CD4-positive, alpha-beta memory T cell (primary cell): ENCODE data around the gene SCAMP4. TPM values are rescaled to one million over a fixed set of nuclear protein-coding genes. Genes with fewer than 3 reads are reported as not detected.
"Not testable (repeated sequence)": the region's sequence is repeated elsewhere in the genome, so short reads cannot be mapped to it uniquely, and the experiment has no call there.

ENCODE experiments used
- CTCF ChIA-PET: fragments of 350-600 bp; sonication (Branson Sonifier 250); formaldehyde crosslinking; loops from one replicate; lab custom pipeline; 2021; ENCODE audit warnings: inconsistent platforms; ENCODE audit not compliant: partially characterized antibody; lab: Charles Lee
- POLR2A ChIA-PET: fragments of 350-600 bp; sonication (Branson Sonifier 250); formaldehyde crosslinking; loops from one replicate; lab custom pipeline; 2021; ENCODE audit not compliant: partially characterized antibody; lab: Charles Lee
- DNase-seq, 5 donors: peaks; one replicate each; pipeline versions ENCODE4 v3.0.0 to v3.0.0-alpha.2; 2020 to 2022; ENCODE audit warnings: mixed read lengths in 1 of 5
- H3K27ac ChIP-seq: one replicate; pipeline ENCODE4 v1.7.0; 2013; ENCODE audit warnings: low read depth, low read length
- H3K27me3 ChIP-seq: 2 replicates; pipeline ENCODE4 v1.7.0; 2013; ENCODE audit warnings: mild to moderate bottlenecking, low read length, moderate library complexity; ENCODE audit not compliant: insufficient read depth
- H3K36me3 ChIP-seq: 2 replicates; pipeline ENCODE4 v1.7.0; 2013; ENCODE audit warnings: mild to moderate bottlenecking, low read length, moderate library complexity; ENCODE audit not compliant: insufficient read depth
- H3K4me1 ChIP-seq: 2 replicates; pipeline ENCODE4 v1.7.0; 2013; ENCODE audit warnings: mild to moderate bottlenecking, low read length, moderate library complexity; ENCODE audit not compliant: insufficient read depth
- H3K4me3 ChIP-seq, 2 donors: one replicate each; pipeline ENCODE4 v1.7.0; 2013; ENCODE audit warnings: low read length in 2 of 2, mild to moderate bottlenecking in 1 of 2
- H3K9me3 ChIP-seq, 2 donors: one replicate each; pipeline ENCODE4 v1.7.0; 2013; ENCODE audit warnings: low read length in 2 of 2, control low read depth in 1 of 2; ENCODE audit not compliant: control insufficient read depth in 1 of 2
- H3K27ac Mint-ChIP-seq, 7 donors: one replicate each; pipeline ENCODE4 v1.8.0; 2020 to 2021; ENCODE audit warnings: mixed read lengths in 7 of 7, mild to moderate bottlenecking in 6 of 7, inconsistent platforms in 3 of 7, moderate library complexity in 3 of 7
- H3K27me3 Mint-ChIP-seq, 2 donors: one replicate each; pipeline ENCODE4 v1.8.0; 2020 to 2021; ENCODE audit warnings: mixed read lengths in 2 of 2
- H3K36me3 Mint-ChIP-seq, 2 donors: one replicate each; pipeline ENCODE4 v1.8.0; 2020 to 2021; ENCODE audit warnings: mixed read lengths in 2 of 2, inconsistent platforms in 1 of 2, mild to moderate bottlenecking in 1 of 2
- H3K4me1 Mint-ChIP-seq, 4 donors: one replicate each; pipeline ENCODE4 v1.8.0; 2020 to 2021; ENCODE audit warnings: mixed read lengths in 4 of 4, mild to moderate bottlenecking in 1 of 4
- H3K4me3 Mint-ChIP-seq, 8 donors: one replicate each; pipeline ENCODE4 v1.8.0; 2020 to 2021; ENCODE audit warnings: mixed read lengths in 8 of 8, mild to moderate bottlenecking in 7 of 8, moderate library complexity in 6 of 8, inconsistent platforms in 3 of 8
- H3K9me3 Mint-ChIP-seq, 8 donors: one replicate each; pipeline ENCODE4 v1.8.0; 2020 to 2021; ENCODE audit warnings: mixed read lengths in 8 of 8, mild to moderate bottlenecking in 5 of 8, inconsistent platforms in 3 of 8, moderate library complexity in 1 of 8
- intact Hi-C: fragments of 100-400 bp; cut with micrococcal nuclease; formaldehyde crosslinking; loops from one replicate; pipeline ENCODE4 v1.15.1; 2023
- polyA plus RNA-seq, 2 donors: library from polyadenylated mRNA; unstranded; fragments of 300-500 nt; fragmentation: Illumina TruSeq; gene quantifications; one replicate each; pipeline ENCODE4 v1.2.3, GENCODE V29; 2021
- total RNA-seq, 2 experiments: library from RNA; stranded (reverse); gene quantifications; one replicate each; pipeline ENCODE4 v1.2.3, GENCODE V29; 2021

Gene SCAMP4
- total and polyA plus RNA-seq, 4 experiments from 2014 or later: 9.8 to 29.1 (median 19.4) TPM

DNA sequence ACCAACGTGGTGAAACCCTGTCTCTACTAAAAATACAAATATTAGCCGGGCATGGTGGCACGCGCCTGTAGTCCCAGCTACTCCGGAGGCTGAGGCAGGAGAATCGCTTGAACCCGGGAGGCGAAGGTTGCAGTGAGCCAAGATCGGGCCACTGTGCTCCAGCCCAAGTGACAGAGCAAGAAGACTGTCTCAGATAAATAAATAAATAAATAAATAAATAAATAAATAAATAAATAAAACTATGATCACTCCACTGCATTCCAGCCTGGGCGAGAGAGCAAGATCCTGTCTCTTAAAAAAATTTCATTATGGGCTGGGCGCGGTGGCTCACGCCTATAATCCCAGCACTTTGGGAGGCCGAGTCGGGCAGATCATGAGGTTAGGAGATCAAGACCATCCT, 18.8 kb upstream of the SCAMP4 start:
- H3K27me3 Mint-ChIP-seq, DNase-seq, H3K36me3 ChIP-seq, H3K4me3 Mint-ChIP-seq, intact Hi-C loops, H3K9me3 Mint-ChIP-seq, H3K27me3 ChIP-seq, H3K4me3 ChIP-seq, H3K27ac ChIP-seq, H3K9me3 ChIP-seq: not testable (repeated sequence)
- POLR2A ChIA-PET: interaction anchor here (4.2 to 7.8 kb wide), 3 partner anchors 11 to 29 kb away, joined by 33 to 81 read pairs (median 41); no protein-coding TSS in a partner anchor
- peaks cover 31% of the 10 kb centered on the region for H3K4me1 ChIP-seq
- H3K4me1 Mint-ChIP-seq: peaks cover 13 to 35% (median 31%) of the 10 kb centered on the region in 4 donors
- peak overlapping the region in 4 of 7 donors; percentile 83 to 100 (median 88) for H3K27ac Mint-ChIP-seq
- CTCF ChIA-PET: interaction anchor here (1.2 kb wide), 1 partner anchor 8 kb away, joined by 4 read pairs; no protein-coding TSS in a partner anchor
- H3K36me3 Mint-ChIP-seq: peaks cover 3 to 23% of the 10 kb centered on the region in 2 donors

DNA sequence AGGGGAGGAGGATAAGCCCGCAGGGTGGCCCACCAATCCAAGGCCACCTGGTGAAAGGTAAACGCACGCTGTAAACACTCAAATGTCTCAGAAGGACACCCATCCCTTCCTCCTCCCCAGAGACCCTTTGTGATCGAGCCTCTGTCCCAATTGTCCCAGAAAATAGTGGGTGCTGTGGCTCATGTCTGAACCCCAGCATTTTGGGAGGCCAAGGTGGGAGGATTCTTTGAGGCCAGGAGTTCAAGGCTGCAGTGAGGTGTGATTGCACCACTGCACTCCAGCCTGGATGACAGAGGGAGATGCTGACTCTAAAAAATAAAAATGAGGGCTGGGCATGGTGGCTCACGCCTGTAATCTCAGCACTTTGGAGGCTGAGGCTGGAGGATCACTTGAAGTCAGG, 16.8 kb upstream of the SCAMP4 start:
- no peak for DNase-seq
- Histone ChIP-seq H3K4me3 (no peak overlapping the region), H3K36me3 (no peaks in the 10 kb centered on the region), H3K4me1 (peaks cover 13% of the 10 kb centered on the region), H3K9me3 (no peaks in the 10 kb centered on the region), H3K27ac (no peak overlapping the region), H3K27me3 (no peaks in the 10 kb centered on the region)
- H3K36me3 Mint-ChIP-seq: peaks cover 0 to 13% of the 10 kb centered on the region in 2 donors
- CTCF ChIA-PET: no interaction called here
- no peaks in the 10 kb centered on the region for H3K9me3 Mint-ChIP-seq
- H3K4me1 Mint-ChIP-seq: peaks cover 6 to 22% (median 17%) of the 10 kb centered on the region in 4 donors
- H3K4me3 Mint-ChIP-seq: no peak overlapping the region
- H3K27me3 Mint-ChIP-seq: no peaks in the 10 kb centered on the region
- POLR2A ChIA-PET: interaction anchor here (7.8 kb wide), 1 partner anchor 10 kb away, joined by 81 read pairs; no protein-coding TSS in a partner anchor
- H3K27ac Mint-ChIP-seq: no peak overlapping the region
- intact Hi-C loops: no loop called here

DNA sequence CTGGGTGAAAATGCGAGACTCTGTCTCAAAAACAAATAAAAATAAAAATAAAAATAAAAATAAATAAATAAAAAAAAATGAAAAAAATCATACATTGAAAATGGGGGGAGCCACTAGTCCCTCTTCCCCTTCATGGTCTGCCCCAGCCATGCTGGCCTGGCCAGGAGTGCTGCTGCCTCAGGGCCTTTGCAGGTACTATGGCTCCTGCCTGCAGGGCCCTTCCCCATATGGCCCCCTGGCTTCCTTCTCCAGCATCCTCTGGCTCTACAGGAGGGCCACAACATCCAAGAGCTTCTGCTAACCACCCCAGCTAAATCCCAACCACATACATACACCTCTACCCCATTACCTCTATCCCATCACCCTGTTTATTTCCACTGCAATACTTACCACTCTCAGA, 15.3 kb upstream of the SCAMP4 start:
- POLR2A ChIA-PET: interaction anchor here (1.3 kb wide), 1 partner anchor 16 kb away, joined by 3 read pairs; no protein-coding TSS in a partner anchor
- CTCF ChIA-PET: interaction anchor here (0.6 kb wide), 1 partner anchor 52 kb away, joined by 4 read pairs; no protein-coding TSS in a partner anchor

DNA sequence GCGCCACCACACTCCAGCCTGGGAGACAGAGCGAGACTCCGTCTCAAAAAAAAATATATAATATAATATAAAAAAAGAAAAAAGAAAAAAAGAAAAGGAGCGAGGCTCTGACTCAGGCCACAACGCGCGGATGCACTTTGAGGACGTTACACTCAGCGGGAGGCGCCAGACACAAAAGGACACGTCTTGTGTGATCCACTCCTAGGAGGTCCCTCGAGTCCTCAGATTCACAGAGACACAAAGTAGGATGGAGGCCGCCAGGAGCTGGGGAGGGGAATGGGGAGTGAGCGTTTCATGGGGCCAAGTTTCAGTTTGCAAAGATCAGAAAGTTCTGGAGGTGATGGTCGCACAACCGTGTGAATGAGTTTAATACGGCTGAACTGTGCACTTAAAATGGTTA, 11.4 kb upstream of the SCAMP4 start:
- intact Hi-C loops: no loop called here
- no peaks in the 10 kb centered on the region for H3K36me3 ChIP-seq
- Mint-ChIP-seq H3K27me3 (no peaks in the 10 kb centered on the region), H3K36me3 (no peaks in the 10 kb centered on the region), H3K9me3 (no peaks in the 10 kb centered on the region), H3K4me1 (peaks cover 13 to 50% (median 23%) of the 10 kb centered on the region in 4 donors), H3K27ac (peak overlapping the region in 2 of 7 donors; percentile 62 to 75), H3K4me3 (peak overlapping the region in 5 of 8 donors; percentile 20 to 72 (median 31))
- H3K27me3 ChIP-seq: no peaks in the 10 kb centered on the region
- POLR2A ChIA-PET: interaction anchor here (1.3 kb wide), 1 partner anchor 12 kb away, joined by 6 read pairs; the partner anchor contains the start of genes ADAT3 and SCAMP4
- no peak overlapping the region for H3K27ac ChIP-seq
- H3K9me3 ChIP-seq: no peaks in the 10 kb centered on the region
- no peak for DNase-seq
- CTCF ChIA-PET: interaction anchor here (1.9 kb wide), 1 partner anchor 8 kb away, joined by 4 read pairs; the partner anchor contains the start of gene ABHD17A
- H3K4me3 ChIP-seq: no peak overlapping the region
- peaks cover 40% of the 10 kb centered on the region for H3K4me1 ChIP-seq

More for the DNA sequence above, 15.3 kb upstream of the SCAMP4 start:
- Mint-ChIP-seq H3K4me1 (peaks cover 1 to 16% (median 7%) of the 10 kb centered on the region in 4 donors), H3K4me3 (no peak overlapping the region), H3K27me3 (no peaks in the 10 kb centered on the region), H3K27ac (peak overlapping the region in 4 of 7 donors; percentile 32 to 83 (median 62)), H3K9me3 (no peaks in the 10 kb centered on the region), H3K36me3 (no peaks in the 10 kb centered on the region)
- H3K4me3 ChIP-seq: no peak overlapping the region
- H3K36me3 ChIP-seq: no peaks in the 10 kb centered on the region
- H3K27ac ChIP-seq: no peak overlapping the region
- intact Hi-C loops: no loop called here
- peaks cover 11% of the 10 kb centered on the region for H3K4me1 ChIP-seq
- H3K9me3 ChIP-seq: no peaks in the 10 kb centered on the region
- H3K27me3 ChIP-seq: no peaks in the 10 kb centered on the region
- DNase-seq: no peak

DNA sequence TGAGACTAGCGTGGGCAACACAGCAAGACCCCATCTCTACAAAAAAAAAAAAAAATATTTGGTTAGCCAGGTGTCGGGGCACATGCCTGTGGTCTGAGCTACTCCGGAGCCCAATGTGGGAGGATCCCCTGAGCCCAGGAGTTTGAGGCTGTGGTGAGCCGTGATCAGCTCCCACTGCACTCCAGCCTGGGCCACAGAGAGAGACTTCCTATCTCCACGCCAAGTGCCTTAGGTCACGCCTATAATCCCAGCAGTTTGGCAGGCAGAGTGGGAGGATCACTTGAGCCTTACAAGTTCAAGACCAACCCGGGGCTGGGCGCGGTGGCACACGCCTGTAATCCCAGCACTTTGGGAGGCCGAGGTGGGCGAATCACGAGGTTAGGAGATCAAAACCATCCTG, 8.7 kb upstream of the SCAMP4 start:
- Histone ChIP-seq H3K36me3 (no peaks in the 10 kb centered on the region), H3K27me3 (no peaks in the 10 kb centered on the region), H3K27ac (peak overlapping the region; percentile 9), H3K4me3 (no peak overlapping the region), H3K9me3 (no peaks in the 10 kb centered on the region), H3K4me1 (peaks cover 40% of the 10 kb centered on the region)
- Mint-ChIP-seq H3K36me3 (no peaks in the 10 kb centered on the region), H3K27ac (peak overlapping the region in 4 of 7 donors; percentile 42 to 97 (median 75)), H3K9me3 (no peaks in the 10 kb centered on the region), H3K4me3 (peak overlapping the region; percentile 88 to 93 (median 90)), H3K27me3 (no peaks in the 10 kb centered on the region), H3K4me1 (peaks cover 10 to 45% (median 22%) of the 10 kb centered on the region in 4 donors)
- ChIA-PET CTCF (interaction anchor here (2.9 to 3.3 kb wide), 2 partner anchors 12 to 32 kb away, joined by 8 to 9 read pairs; partner anchors contain the start of gene ABHD17A), POLR2A (interaction anchor here (0.6 to 5.3 kb wide), 6 partner anchors 10 to 186 kb away, joined by 3 to 81 read pairs (median 9); partner anchors contain the start of genes ABHD17A, ADAT3 and SCAMP4)
- DNase-seq: peak in 1 of 5 donors; percentile 36
- intact Hi-C loops: no loop called here

DNA sequence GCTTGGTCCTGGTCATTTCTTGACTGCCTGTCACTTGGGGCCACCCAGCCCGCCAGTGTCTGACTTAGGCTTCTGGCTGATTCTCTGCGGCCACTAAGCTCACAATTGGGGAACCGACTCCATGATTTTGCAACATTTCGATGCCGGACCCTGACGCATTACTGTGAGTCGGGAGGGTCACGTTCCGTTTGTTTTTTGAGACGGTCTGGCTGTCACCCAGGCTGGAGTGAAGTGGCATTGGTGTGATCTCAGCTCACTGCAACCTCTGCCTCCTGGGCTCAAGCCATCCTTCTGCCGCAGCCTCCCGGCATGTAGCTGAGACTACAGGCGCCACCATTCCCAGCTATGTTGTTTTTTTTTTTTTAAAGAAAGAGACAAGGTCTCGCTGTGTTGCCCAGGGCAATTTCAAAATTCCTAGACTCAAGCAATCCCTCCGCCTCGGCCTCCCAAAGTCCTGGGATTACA, 3.2 kb upstream of the SCAMP4 start:
- H3K4me3 Mint-ChIP-seq: no peak overlapping the region
- Histone ChIP-seq H3K4me3 (no peak overlapping the region), H3K9me3 (no peaks in the 10 kb centered on the region), H3K36me3 (no peaks in the 10 kb centered on the region), H3K27me3 (no peaks in the 10 kb centered on the region), H3K4me1 (peaks cover 27% of the 10 kb centered on the region), H3K27ac (no peak overlapping the region)
- ChIA-PET POLR2A (interaction anchor here (0.9 to 1.3 kb wide), 2 partner anchors 37 to 194 kb away, joined by 3 to 4 read pairs; partner anchors contain the start of gene MOB3A), CTCF (interaction anchor here (0.7 to 1.4 kb wide), 3 partner anchors 24 to 75 kb away, joined by 3 to 4 read pairs (median 3); no protein-coding TSS in a partner anchor)
- H3K36me3 Mint-ChIP-seq: peaks cover 0 to 2% of the 10 kb centered on the region in 2 donors
- intact Hi-C loops: no loop called here
- H3K9me3 Mint-ChIP-seq: no peaks in the 10 kb centered on the region
- peaks cover 12 to 32% (median 20%) of the 10 kb centered on the region in 4 donors for H3K4me1 Mint-ChIP-seq
- H3K27ac Mint-ChIP-seq: no peak overlapping the region
- DNase-seq: no peak
- no peaks in the 10 kb centered on the region for H3K27me3 Mint-ChIP-seq

DNA sequence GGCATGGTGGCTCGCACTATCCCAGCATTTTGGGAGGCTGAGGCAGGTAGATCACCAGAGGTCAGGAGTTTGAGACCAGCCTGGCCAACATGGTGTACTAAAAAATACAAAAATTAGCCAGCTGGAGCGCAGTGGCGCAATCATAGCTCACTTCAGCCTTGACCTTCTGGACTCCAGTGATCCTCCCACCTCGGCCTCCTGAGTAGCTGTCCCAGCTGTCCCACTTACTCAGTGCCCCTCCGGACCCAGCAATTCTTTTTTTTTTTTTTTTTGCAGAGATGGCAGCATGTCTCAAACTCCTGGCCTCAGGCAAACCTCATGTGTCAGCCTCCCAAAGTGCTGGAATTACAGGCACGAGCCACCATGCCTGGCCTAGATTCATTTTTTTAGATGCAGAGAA, 2.3 kb upstream of the SCAMP4 start:
- POLR2A ChIA-PET: interaction anchor here (0.9 kb wide), 1 partner anchor 193 kb away, joined by 4 read pairs; the partner anchor contains the start of gene MOB3A
- Histone ChIP-seq H3K9me3 (no peaks in the 10 kb centered on the region), H3K36me3 (no peaks in the 10 kb centered on the region), H3K27me3 (no peaks in the 10 kb centered on the region), H3K4me1 (peaks cover 18% of the 10 kb centered on the region), H3K27ac (no peak overlapping the region), H3K4me3 (no peak overlapping the region)
- Mint-ChIP-seq H3K27ac (peak overlapping the region in 2 of 7 donors; percentile 7 to 82), H3K27me3 (no peaks in the 10 kb centered on the region), H3K36me3 (peaks cover 0 to 2% of the 10 kb centered on the region in 2 donors), H3K4me1 (peaks cover 7 to 28% (median 12%) of the 10 kb centered on the region in 4 donors), H3K4me3 (peak overlapping the region in 1 of 8 donors; percentile 20), H3K9me3 (no peaks in the 10 kb centered on the region)
- CTCF ChIA-PET: interaction anchor here (0.7 to 1.0 kb wide), 2 partner anchors 74 to 256 kb away, joined by 3 read pairs; no protein-coding TSS in a partner anchor
- intact Hi-C loops: no loop called here
- DNase-seq: no peak
